Right hindlimb (tissue), 1 donor: ENCODE measurements around the gene PSMD4.

Experiments used
- DNase-seq: peaks from one replicate; pipeline ENCODE4 v3.0.0-alpha.2; 2018

PSMD4 gene

GRCh38 chr1:151309811-151310323 lies 55.3 kb downstream of the PSMD4 start:
- peak; percentile 79 for DNase-seq

GRCh38 chr1:151311011-151311410 lies 56.5 kb downstream of the PSMD4 start:
- DNase-seq: no peak

GRCh38 chr1:151311589-151312331 lies 57.2 kb downstream of the PSMD4 start:
- no peak for DNase-seq

- no peak for DNase-seq
Observed at GRCh38 chr1:151312411-151312810, 57.9 kb downstream of the PSMD4 start.

- DNase-seq: no peak
Observed at GRCh38 chr1:151312826-151313225, 58.3 kb downstream of the PSMD4 start.

- DNase-seq: no peak
Observed at GRCh38 chr1:151313501-151313900, 59.0 kb downstream of the PSMD4 start.

GRCh38 chr1:151314137-151314875 lies 59.8 kb downstream of the PSMD4 start:
- peak; percentile 71 for DNase-seq

- no peak for DNase-seq
Observed at GRCh38 chr1:151315565-151316235, 61.2 kb downstream of the PSMD4 start.
